RWPE2 (cell line): ENCODE results near the gene BHLHE40.

Experiments
- ATAC-seq: fragments of 200-7000 bp; cut with Tn5 transposase; 3 replicates; pipeline ENCODE4 v1.9.1; 2021; ENCODE audit warnings: low read depth
- DNase-seq: peaks from one replicate; pipeline ENCODE4 v3.0.0-alpha.2; 2020; ENCODE audit warnings: low spot score
- H3K27ac ChIP-seq: fragments of 450-650 bp; 2 replicates; pipeline ENCODE4 v1.5.1; 2017; ENCODE audit warnings: mild to moderate bottlenecking; ENCODE audit not compliant: poor library complexity, severe bottlenecking
- H3K27me3 ChIP-seq: fragments of 250-450 bp; sonication (Bioruptor Pico); 2 replicates; pipeline ENCODE4 v1.5.1; 2021; ENCODE audit warnings: mild to moderate bottlenecking, moderate library complexity; ENCODE audit not compliant: insufficient read depth, poor library complexity, severe bottlenecking
- H3K36me3 ChIP-seq: fragments of 250-450 bp; sonication (Bioruptor Pico); 2 replicates; pipeline ENCODE4 v1.5.1; 2020; ENCODE audit warnings: low read depth, mild to moderate bottlenecking, moderate library complexity
- H3K4me1 ChIP-seq: fragments of 250-450 bp; sonication (Bioruptor Pico); 2 replicates; pipeline ENCODE4 v1.5.1; 2021; ENCODE audit warnings: mild to moderate bottlenecking, moderate library complexity; ENCODE audit not compliant: insufficient read depth, poor library complexity, severe bottlenecking
- H3K4me3 ChIP-seq: fragments of 250-450 bp; sonication (Bioruptor Pico); 2 replicates; pipeline ENCODE4 v1.5.1; 2021; ENCODE audit warnings: mild to moderate bottlenecking, moderate library complexity; ENCODE audit not compliant: severe bottlenecking
- H3K9me3 ChIP-seq: fragments of 250-450 bp; sonication (Bioruptor Pico); 2 replicates; pipeline ENCODE4 v1.5.1; 2021; ENCODE audit warnings: mild to moderate bottlenecking, moderate library complexity; ENCODE audit not compliant: severe bottlenecking
- TF ChIP-seq, protein P1 (sequence below): fragments of 450-650 bp; IDR thresholded peaks from one replicate; pipeline ENCODE4 v1.5.1; 2017; ENCODE audit warnings: mild to moderate bottlenecking, moderate library complexity; ENCODE audit not compliant: poor library complexity, severe bottlenecking

The BHLHE40 gene

GRCh38 chr3:5021116-5022092 lies 42.2 kb downstream of the BHLHE40 start:
- ATAC-seq (peak; percentile 34), DNase-seq (no peak)
- Histone ChIP-seq H3K36me3 (no peaks in the 10 kb centered on the region), H3K4me1 (peaks cover 70% of the 10 kb centered on the region), H3K4me3 (no peak overlapping the region), H3K27ac (peak overlapping the region; percentile 99), H3K9me3 (no peaks in the 10 kb centered on the region), H3K27me3 (no peaks in the 10 kb centered on the region)
- TF ChIP-seq, protein P1, sequence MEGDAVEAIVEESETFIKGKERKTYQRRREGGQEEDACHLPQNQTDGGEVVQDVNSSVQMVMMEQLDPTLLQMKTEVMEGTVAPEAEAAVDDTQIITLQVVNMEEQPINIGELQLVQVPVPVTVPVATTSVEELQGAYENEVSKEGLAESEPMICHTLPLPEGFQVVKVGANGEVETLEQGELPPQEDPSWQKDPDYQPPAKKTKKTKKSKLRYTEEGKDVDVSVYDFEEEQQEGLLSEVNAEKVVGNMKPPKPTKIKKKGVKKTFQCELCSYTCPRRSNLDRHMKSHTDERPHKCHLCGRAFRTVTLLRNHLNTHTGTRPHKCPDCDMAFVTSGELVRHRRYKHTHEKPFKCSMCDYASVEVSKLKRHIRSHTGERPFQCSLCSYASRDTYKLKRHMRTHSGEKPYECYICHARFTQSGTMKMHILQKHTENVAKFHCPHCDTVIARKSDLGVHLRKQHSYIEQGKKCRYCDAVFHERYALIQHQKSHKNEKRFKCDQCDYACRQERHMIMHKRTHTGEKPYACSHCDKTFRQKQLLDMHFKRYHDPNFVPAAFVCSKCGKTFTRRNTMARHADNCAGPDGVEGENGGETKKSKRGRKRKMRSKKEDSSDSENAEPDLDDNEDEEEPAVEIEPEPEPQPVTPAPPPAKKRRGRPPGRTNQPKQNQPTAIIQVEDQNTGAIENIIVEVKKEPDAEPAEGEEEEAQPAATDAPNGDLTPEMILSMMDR, result peak; percentile 22

- ATAC-seq (peak; percentile 18), DNase-seq (no peak)
- no peaks in the 10 kb centered on the region for H3K9me3 ChIP-seq
- H3K27me3 ChIP-seq, result no peaks in the 10 kb centered on the region
- H3K4me3 ChIP-seq, result no peak overlapping the region
- H3K36me3 ChIP-seq, result no peaks in the 10 kb centered on the region
- TF ChIP-seq, protein P1, result no peak
- peaks cover 60% of the 10 kb centered on the region for H3K4me1 ChIP-seq
- H3K27ac ChIP-seq, result peak overlapping the region; percentile 99
These were observed 43.1 kb downstream of the BHLHE40 start for GRCh38 chr3:5022187-5022965.

GRCh38 chr3:5022966-5023776 lies 43.9 kb downstream of the BHLHE40 start:
- H3K27me3 ChIP-seq, result no peaks in the 10 kb centered on the region
- H3K9me3 ChIP-seq, result no peaks in the 10 kb centered on the region
- H3K4me3 ChIP-seq, result no peak overlapping the region
- TF ChIP-seq, protein P1, result no peak
- H3K27ac ChIP-seq, result peak overlapping the region; percentile 99
- ATAC-seq, result peak; percentile 73
- H3K4me1 ChIP-seq, result peaks cover 52% of the 10 kb centered on the region
- no peaks in the 10 kb centered on the region for H3K36me3 ChIP-seq
- peak; percentile 96 for DNase-seq

GRCh38 chr3:5023777-5024346 lies 44.6 kb downstream of the BHLHE40 start:
- peak overlapping the region; percentile 99 for H3K27ac ChIP-seq

More at GRCh38 chr3:5023777-5024346, 44.6 kb downstream of the BHLHE40 start:
- no peaks in the 10 kb centered on the region for H3K9me3 ChIP-seq
- H3K36me3 ChIP-seq, result no peaks in the 10 kb centered on the region
- DNase-seq (no peak), ATAC-seq (no peak)
- H3K27me3 ChIP-seq, result no peaks in the 10 kb centered on the region
- TF ChIP-seq, protein P1, result no peak
- peaks cover 49% of the 10 kb centered on the region for H3K4me1 ChIP-seq
- H3K4me3 ChIP-seq, result no peak overlapping the region
